Cardiac muscle cell (in vitro differentiated cells and primary cell): ENCODE results near the gene CFAP46. TPM values are rescaled to one million over a fixed set of nuclear protein-coding genes. Genes with fewer than 3 reads are reported as not detected.

Experiments used
- DNase-seq, 2 donors: peaks; one replicate each; pipeline versions ENCODE4 v3.0.0 to v3.0.0-alpha.2; 2010 to 2017; ENCODE audit warnings: low read depth in 1 of 2, low spot score in 1 of 2
- H3K27ac ChIP-seq: fragments of 200-600 bp; sonication (generic); 2 replicates; pipeline ENCODE4 v1.5.1; 2016
- H3K27me3 ChIP-seq: fragments of 200-600 bp; sonication (generic); 2 replicates; pipeline ENCODE4 v1.6.0; 2016; ENCODE audit warnings: control low read depth
- H3K36me3 ChIP-seq: fragments of 200-600 bp; sonication (generic); 2 replicates; pipeline ENCODE4 v1.5.1; 2016; ENCODE audit warnings: control low read depth
- H3K4me1 ChIP-seq: fragments of 200-600 bp; sonication (generic); 2 replicates; pipeline ENCODE4 v1.8.1; 2017; ENCODE audit warnings: low read depth, mild to moderate bottlenecking, mixed run types
- H3K4me3 ChIP-seq: fragments of 200-600 bp; sonication (generic); 2 replicates; pipeline ENCODE4 v1.5.1; 2016; ENCODE audit warnings: mild to moderate bottlenecking
- H3K9me3 ChIP-seq: fragments of 200-600 bp; sonication (generic); 2 replicates; pipeline ENCODE4 v1.5.1; 2017; ENCODE audit warnings: low read depth, mild to moderate bottlenecking, control low read depth
- polyA plus RNA-seq: library from polyadenylated mRNA; unstranded; fragments of >200 nt; fragmentation: Nextera tagmentation; extraction: Ambion mirVana; gene quantifications from 2 replicates; pipeline ENCODE4 v1.2.1, GENCODE V29; 2016
- total RNA-seq: library from RNA; depleted of rRNA; stranded (reverse); fragments of >200 nt; gene quantifications from 2 replicates; pipeline ENCODE4 v1.2.3, GENCODE V29; 2016
- TF ChIP-seq, protein P1 (sequence below): IDR thresholded peaks from 2 replicates; pipeline ENCODE4 v1.5.1; 2012; ENCODE audit warnings: low read depth, mild to moderate bottlenecking, low read length

CFAP46 gene
- total and polyA plus RNA-seq, 2 experiments from 2014 or later, result 2.8 to 4.5 TPM

DNA sequence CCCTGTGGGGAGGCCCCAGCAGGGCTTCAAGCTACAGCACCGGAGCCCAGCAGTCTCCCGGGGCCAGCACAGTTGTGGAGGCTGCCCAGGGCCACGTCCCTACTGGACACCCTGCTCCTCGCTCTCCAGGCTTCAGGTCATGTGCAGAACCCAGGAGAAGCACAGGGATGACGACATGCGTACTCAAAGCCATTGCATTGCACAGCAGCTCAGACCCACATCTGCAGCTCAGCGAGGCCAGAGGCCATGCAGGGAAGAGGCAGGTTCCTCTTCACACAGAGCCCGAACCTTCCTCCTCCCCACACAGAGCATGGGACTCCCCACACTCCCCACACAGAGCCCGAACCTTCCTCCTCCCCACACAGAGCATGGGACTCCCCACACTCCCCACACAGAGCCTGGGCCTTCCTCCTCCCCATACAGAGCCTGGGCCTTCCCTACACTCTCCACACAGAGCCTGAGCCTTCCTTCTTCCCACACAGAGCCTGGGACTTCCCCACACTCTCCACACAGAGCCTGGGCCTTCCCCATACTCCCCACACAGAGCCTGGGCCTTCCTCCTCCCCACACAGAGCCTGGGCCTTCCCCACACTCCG, 12.3 kb downstream of the CFAP46 start:
- Histone ChIP-seq H3K36me3 (no peaks in the 10 kb centered on the region), H3K4me3 (no peak overlapping the region), H3K27ac (no peak overlapping the region), H3K4me1 (no peaks in the 10 kb centered on the region), H3K27me3 (no peaks in the 10 kb centered on the region), H3K9me3 (no peaks in the 10 kb centered on the region)
- no peak for DNase-seq
- TF ChIP-seq, protein P1, sequence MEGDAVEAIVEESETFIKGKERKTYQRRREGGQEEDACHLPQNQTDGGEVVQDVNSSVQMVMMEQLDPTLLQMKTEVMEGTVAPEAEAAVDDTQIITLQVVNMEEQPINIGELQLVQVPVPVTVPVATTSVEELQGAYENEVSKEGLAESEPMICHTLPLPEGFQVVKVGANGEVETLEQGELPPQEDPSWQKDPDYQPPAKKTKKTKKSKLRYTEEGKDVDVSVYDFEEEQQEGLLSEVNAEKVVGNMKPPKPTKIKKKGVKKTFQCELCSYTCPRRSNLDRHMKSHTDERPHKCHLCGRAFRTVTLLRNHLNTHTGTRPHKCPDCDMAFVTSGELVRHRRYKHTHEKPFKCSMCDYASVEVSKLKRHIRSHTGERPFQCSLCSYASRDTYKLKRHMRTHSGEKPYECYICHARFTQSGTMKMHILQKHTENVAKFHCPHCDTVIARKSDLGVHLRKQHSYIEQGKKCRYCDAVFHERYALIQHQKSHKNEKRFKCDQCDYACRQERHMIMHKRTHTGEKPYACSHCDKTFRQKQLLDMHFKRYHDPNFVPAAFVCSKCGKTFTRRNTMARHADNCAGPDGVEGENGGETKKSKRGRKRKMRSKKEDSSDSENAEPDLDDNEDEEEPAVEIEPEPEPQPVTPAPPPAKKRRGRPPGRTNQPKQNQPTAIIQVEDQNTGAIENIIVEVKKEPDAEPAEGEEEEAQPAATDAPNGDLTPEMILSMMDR, result no peak

DNA sequence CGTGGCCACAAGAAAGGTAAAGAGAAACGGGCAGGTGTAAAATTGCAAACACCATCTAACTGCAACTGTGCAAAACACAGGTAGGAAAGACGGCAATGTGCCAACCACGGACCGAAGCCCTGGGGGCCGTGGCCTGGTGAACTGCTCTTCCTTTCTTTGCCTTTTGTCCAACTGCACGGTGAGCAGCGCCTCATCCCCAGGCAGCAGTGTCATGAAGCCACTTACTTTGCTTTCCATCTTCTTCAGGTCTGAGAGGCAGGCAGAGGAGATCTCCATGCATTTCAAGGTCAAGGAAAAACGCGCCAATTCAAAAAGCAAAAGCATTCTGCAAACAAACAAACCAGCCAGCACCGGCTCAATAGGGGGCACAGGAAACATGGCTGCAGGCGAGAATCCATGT, 12.9 kb downstream of the CFAP46 start:
- Histone ChIP-seq H3K27ac (no peak overlapping the region), H3K27me3 (no peaks in the 10 kb centered on the region), H3K9me3 (no peaks in the 10 kb centered on the region), H3K4me1 (no peaks in the 10 kb centered on the region), H3K36me3 (no peaks in the 10 kb centered on the region), H3K4me3 (no peak overlapping the region)
- DNase-seq, result no peak
- TF ChIP-seq, protein P1, result no peak

DNA sequence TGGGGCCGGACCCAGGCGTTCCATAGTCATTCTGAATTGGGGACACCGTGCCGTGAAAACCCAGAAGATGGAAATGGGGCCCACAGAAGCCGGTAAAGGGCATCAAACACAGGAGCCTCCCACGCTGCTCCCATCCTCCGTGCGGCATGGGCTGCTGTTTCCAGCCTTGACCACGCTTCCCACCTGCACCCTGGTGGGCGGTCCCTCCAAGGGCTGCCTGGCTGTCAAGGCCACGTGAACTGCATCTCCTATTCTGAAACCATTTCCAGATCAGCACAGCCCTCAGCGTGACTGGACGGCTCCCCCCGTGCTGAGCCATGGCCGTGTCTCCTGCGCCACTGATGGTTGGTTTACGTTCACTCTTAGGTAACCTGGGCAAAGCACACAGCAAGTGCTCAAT, 14.1 kb downstream of the CFAP46 start:
- Histone ChIP-seq H3K27me3 (no peaks in the 10 kb centered on the region), H3K36me3 (no peaks in the 10 kb centered on the region), H3K4me1 (no peaks in the 10 kb centered on the region), H3K4me3 (no peak overlapping the region), H3K27ac (no peak overlapping the region), H3K9me3 (no peaks in the 10 kb centered on the region)
- no peak for DNase-seq
- TF ChIP-seq, protein P1, result no peak

DNA sequence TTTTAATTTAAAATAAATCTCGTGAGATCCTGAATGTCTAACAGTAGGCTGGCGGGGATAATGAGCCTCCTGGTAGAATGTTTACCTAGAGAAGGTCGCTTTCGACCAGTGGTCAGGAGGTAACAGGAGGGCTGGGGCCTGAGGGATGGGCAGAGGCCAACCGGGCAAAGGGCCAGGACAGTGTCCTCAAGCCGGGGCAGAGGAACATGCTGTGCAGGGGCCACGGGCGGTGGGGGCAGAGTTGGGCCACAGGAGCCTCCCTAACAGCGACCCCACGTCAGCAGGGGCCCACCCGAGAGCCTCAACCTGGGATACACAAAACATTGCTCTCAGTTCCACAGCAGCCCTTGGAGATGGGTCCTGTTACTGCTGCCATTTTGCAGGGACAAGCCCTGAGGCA, 14.5 kb downstream of the CFAP46 start:
- Histone ChIP-seq H3K4me1 (no peaks in the 10 kb centered on the region), H3K36me3 (no peaks in the 10 kb centered on the region), H3K27ac (no peak overlapping the region), H3K4me3 (no peak overlapping the region), H3K27me3 (no peaks in the 10 kb centered on the region), H3K9me3 (no peaks in the 10 kb centered on the region)
- DNase-seq, result no peak
- TF ChIP-seq, protein P1, result no peak

DNA sequence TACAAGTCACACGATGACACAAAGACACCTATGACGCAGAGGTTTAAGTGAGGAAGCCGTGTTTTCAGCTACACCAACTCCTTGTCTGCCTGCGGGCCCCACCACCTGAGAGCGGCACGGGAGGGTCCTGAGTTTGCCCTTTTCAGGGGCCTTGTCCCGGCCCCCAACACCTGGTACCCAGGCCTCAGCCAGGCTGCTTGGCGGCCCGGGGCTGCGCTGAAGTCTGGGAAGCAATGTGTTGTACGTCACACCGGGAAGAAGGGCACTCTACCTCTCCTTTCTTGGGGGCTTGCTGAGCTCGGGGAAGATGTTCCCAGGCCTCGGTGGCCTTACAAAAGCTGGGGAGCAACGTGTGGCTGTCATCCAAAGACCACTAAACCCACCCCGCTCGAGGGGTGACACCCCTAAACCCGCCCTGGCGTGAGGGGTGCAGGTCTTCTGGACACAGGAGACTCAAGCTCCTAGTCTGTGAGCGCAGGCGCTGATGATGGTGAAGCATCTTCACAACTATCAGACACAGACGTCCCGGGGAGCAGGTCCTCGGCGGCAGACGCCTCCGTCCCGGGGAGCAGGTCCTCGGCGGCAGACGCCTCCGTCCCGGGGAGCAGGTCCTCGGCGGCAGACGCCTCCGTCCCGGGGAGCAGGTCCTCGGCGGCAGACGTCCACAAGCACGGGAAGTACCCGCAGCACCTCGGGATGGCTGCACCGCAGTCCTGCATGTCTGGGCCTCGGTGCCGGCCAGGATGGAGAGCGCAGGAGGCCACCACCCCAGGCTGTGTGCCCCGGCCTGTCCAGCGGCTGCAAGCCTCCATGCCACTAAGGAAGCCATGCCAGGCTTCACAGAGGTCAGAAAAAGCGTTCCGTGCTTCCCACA, 15.4 kb downstream of the CFAP46 start:
- Histone ChIP-seq H3K9me3 (no peaks in the 10 kb centered on the region), H3K27me3 (no peaks in the 10 kb centered on the region), H3K36me3 (no peaks in the 10 kb centered on the region), H3K4me1 (no peaks in the 10 kb centered on the region), H3K4me3 (no peak overlapping the region), H3K27ac (no peak overlapping the region)
- DNase-seq, result no peak
- TF ChIP-seq, protein P1, result no peak
